Neutrophil (primary cell): ENCODE data around the gene CENPV.

Experiments
- H3K27ac ChIP-seq: fragments of 200-600 bp; sonication (generic); 2 replicates; pipeline ENCODE4 v1.5.1; 2016; ENCODE audit warnings: mild to moderate bottlenecking, moderate library complexity
- H3K27me3 ChIP-seq: fragments of 200-600 bp; sonication (generic); 2 replicates; pipeline ENCODE4 v1.6.0; 2016; ENCODE audit warnings: mild to moderate bottlenecking
- H3K36me3 ChIP-seq: fragments of 200-600 bp; sonication (generic); 2 replicates; pipeline ENCODE4 v1.5.1; 2017
- H3K4me1 ChIP-seq, 2 experiments: fragments of 200-600 bp in 1 of 2; sonication (generic) in 1 of 2; 1 replicate in 1 of 2; 2 replicates in 1 of 2; pipeline versions ENCODE4 v1.5.1 to v1.6.1; 2013 to 2016; ENCODE audit warnings: low read depth in 1 of 2, low read length in 1 of 2, mild to moderate bottlenecking in 1 of 2, moderate library complexity in 1 of 2; ENCODE audit not compliant: control insufficient read depth in 1 of 2, insufficient read depth in 1 of 2
- H3K4me3 ChIP-seq, 2 experiments: fragments of 200-600 bp in 1 of 2; sonication (generic) in 1 of 2; 1 replicate in 1 of 2; 2 replicates in 1 of 2; pipeline ENCODE4 v1.5.1; 2013 to 2016; ENCODE audit warnings: low read depth in 1 of 2, low read length in 1 of 2, mild to moderate bottlenecking in 1 of 2, moderate library complexity in 1 of 2
- H3K9me3 ChIP-seq: fragments of 200-600 bp; sonication (generic); 2 replicates; pipeline ENCODE4 v1.5.1; 2016
- TF ChIP-seq, protein P1 (sequence below): fragments of 200-600 bp; sonication (generic); IDR thresholded peaks from 2 replicates; pipeline ENCODE4 v1.5.1; 2016; ENCODE audit warnings: antibody characterized with exemption

CENPV gene

GRCh38 chr17:16293931-16294330 is 59.3 kb downstream of the CENPV start:
- H3K4me1 ChIP-seq: no peaks in the 10 kb centered on the region
- H3K27ac ChIP-seq: no peak overlapping the region
- H3K36me3 ChIP-seq: no peaks in the 10 kb centered on the region
- no peaks in the 10 kb centered on the region for H3K9me3 ChIP-seq
- no peak overlapping the region for H3K4me3 ChIP-seq
- TF ChIP-seq, protein P1, sequence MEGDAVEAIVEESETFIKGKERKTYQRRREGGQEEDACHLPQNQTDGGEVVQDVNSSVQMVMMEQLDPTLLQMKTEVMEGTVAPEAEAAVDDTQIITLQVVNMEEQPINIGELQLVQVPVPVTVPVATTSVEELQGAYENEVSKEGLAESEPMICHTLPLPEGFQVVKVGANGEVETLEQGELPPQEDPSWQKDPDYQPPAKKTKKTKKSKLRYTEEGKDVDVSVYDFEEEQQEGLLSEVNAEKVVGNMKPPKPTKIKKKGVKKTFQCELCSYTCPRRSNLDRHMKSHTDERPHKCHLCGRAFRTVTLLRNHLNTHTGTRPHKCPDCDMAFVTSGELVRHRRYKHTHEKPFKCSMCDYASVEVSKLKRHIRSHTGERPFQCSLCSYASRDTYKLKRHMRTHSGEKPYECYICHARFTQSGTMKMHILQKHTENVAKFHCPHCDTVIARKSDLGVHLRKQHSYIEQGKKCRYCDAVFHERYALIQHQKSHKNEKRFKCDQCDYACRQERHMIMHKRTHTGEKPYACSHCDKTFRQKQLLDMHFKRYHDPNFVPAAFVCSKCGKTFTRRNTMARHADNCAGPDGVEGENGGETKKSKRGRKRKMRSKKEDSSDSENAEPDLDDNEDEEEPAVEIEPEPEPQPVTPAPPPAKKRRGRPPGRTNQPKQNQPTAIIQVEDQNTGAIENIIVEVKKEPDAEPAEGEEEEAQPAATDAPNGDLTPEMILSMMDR: no peak
- no peaks in the 10 kb centered on the region for H3K27me3 ChIP-seq
